HG03060 (cell line): Measurements from ENCODE around the gene FAM131C.
"Not testable (repeated sequence)": the region's sequence is repeated elsewhere in the genome, so short reads cannot be mapped to it uniquely, and the experiment has no call there.

Experiments
- ATAC-seq: cut with Tn5 transposase; IDR thresholded peaks from one replicate; pipeline ENCODE4 v1.9.1; 2021; ENCODE audit warnings: low read depth, moderate number of reproducible peaks; ENCODE audit not compliant: unreplicated experiment

FAM131C gene

GRCh38 chr1:16107039-16107438 is 33.6 kb upstream of the FAM131C start:
- not testable (repeated sequence) for ATAC-seq

GRCh38 chr1:16101623-16102022 is 28.2 kb upstream of the FAM131C start:
- no peak for ATAC-seq

- ATAC-seq, result no peak
Observed at GRCh38 chr1:16099412-16099811, 26.0 kb upstream of the FAM131C start.

- no peak for ATAC-seq
Observed at GRCh38 chr1:16095447-16095846, 22.0 kb upstream of the FAM131C start.

- no peak for ATAC-seq
Observed at GRCh38 chr1:16094453-16095158, 21.2 kb upstream of the FAM131C start.

- no peak for ATAC-seq
Observed at GRCh38 chr1:16093611-16094010, 20.2 kb upstream of the FAM131C start.

GRCh38 chr1:16092923-16093511 is 19.6 kb upstream of the FAM131C start:
- no peak for ATAC-seq

GRCh38 chr1:16092097-16092922 is 18.9 kb upstream of the FAM131C start:
- ATAC-seq, result no peak

- ATAC-seq, result no peak
Observed at GRCh38 chr1:16091296-16091695, 17.8 kb upstream of the FAM131C start.

GRCh38 chr1:16090076-16090826 is 16.8 kb upstream of the FAM131C start:
- no peak for ATAC-seq

GRCh38 chr1:16088996-16089395 is 15.5 kb upstream of the FAM131C start:
- ATAC-seq, result no peak

GRCh38 chr1:16088351-16088911 is 15.0 kb upstream of the FAM131C start:
- no peak for ATAC-seq

GRCh38 chr1:16087733-16088132 is 14.3 kb upstream of the FAM131C start:
- ATAC-seq, result no peak

- ATAC-seq, result no peak
Observed at GRCh38 chr1:16085522-16085921, 12.1 kb upstream of the FAM131C start.

GRCh38 chr1:16083486-16083885 is 10.0 kb upstream of the FAM131C start:
- ATAC-seq, result no peak

- no peak for ATAC-seq
Observed at GRCh38 chr1:16082283-16083038, 9.0 kb upstream of the FAM131C start.

- no peak for ATAC-seq
Observed at GRCh38 chr1:16081636-16082035, 8.2 kb upstream of the FAM131C start.

GRCh38 chr1:16080422-16081150 is 7.1 kb upstream of the FAM131C start:
- no peak for ATAC-seq
